ENCODE data around the gene KIAA0753.

GRCh38 chr17:6626616-6627015, 13.9 kb downstream of the KIAA0753 start:
- TF ChIP-seq NKRF (conservative IDR thresholded peaks at IDR 0.05) = no peak
- TF ChIP-seq ESRRA (IDR thresholded peaks at IDR 0.05; ENCODE audit: low read length) = no peak
- TF ChIP-seq, protein P1, sequence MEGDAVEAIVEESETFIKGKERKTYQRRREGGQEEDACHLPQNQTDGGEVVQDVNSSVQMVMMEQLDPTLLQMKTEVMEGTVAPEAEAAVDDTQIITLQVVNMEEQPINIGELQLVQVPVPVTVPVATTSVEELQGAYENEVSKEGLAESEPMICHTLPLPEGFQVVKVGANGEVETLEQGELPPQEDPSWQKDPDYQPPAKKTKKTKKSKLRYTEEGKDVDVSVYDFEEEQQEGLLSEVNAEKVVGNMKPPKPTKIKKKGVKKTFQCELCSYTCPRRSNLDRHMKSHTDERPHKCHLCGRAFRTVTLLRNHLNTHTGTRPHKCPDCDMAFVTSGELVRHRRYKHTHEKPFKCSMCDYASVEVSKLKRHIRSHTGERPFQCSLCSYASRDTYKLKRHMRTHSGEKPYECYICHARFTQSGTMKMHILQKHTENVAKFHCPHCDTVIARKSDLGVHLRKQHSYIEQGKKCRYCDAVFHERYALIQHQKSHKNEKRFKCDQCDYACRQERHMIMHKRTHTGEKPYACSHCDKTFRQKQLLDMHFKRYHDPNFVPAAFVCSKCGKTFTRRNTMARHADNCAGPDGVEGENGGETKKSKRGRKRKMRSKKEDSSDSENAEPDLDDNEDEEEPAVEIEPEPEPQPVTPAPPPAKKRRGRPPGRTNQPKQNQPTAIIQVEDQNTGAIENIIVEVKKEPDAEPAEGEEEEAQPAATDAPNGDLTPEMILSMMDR (IDR thresholded peaks at IDR 0.05 in 2 of 3, conservative IDR thresholded peaks at IDR 0.05 in 1 of 3; ENCODE audit: control insufficient read depth in 2 of 3, extremely low read depth in 1 of 3, insufficient read depth in 1 of 3, low read depth in 3 of 3, low read length in 3 of 3) = no peak
- TF ChIP-seq POLR2AphosphoS5 (IDR thresholded peaks at IDR 0.05; ENCODE audit: low read length) = no peak
- TF ChIP-seq CREB1 (IDR thresholded peaks at IDR 0.05; ENCODE audit: low read depth) = no peak
- no peak for TF ChIP-seq ZNF274 (IDR thresholded peaks at IDR 0.05; ENCODE audit: insufficient read depth, insufficient read length)
- no peak for TF ChIP-seq EP300 (IDR thresholded peaks at IDR 0.05; ENCODE audit: borderline replicate concordance in 1 of 2, control insufficient read depth in 1 of 2, low read depth in 2 of 2, low read length in 2 of 2)
- TF ChIP-seq TAF1 (IDR thresholded peaks at IDR 0.05; ENCODE audit: borderline replicate concordance, low read depth, low read length) = no peak
- no peak for TF ChIP-seq KDM1A (IDR thresholded peaks at IDR 0.05; ENCODE audit: borderline replicate concordance)
- TF ChIP-seq CBX3 (IDR thresholded peaks at IDR 0.05; ENCODE audit: borderline replicate concordance, low read depth) = no peak
- TF ChIP-seq HCFC1 (IDR thresholded peaks at IDR 0.05; ENCODE audit: low read length) = no peak
